ENCODE measurements around the gene AP4B1. TPM values are rescaled to one million over a fixed set of nuclear protein-coding genes. Genes with fewer than 3 reads are reported as not detected.

AP4B1 gene
- total RNA-seq, 1 experiment from 2014 or later = 20.4 TPM

DNA sequence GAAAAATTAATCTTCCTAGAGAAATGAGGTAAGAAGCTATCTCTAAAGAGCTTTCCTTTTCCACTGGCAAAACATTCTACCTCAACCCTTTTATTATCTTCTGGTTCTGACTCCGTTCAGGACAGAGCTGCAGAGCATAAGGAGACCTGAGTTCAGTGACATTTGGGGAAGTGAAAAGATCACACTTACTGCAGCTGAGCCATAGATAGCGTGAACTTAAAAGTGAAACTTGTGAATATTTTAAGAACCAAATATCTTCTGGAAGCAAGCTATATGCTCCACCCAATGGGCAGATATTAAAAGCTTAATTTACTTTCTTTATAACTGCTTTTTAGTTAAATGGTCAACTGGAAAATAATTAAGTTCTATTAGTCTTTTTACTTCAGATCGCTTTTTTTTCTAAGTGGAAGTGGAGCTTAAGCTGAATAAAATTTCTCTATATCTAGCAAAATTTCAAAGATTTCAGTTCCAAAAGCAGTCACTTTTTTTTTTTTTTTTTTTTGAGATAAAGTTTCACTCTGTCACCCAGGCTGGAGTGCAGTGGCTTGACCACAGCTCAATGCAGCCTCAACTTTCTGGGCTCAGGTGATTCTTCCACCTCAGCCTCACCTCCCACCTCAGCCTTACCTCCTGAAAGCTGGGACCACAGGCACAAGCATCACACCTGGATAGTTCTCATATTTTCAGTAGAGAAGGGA is 45.0 kb downstream of the AP4B1 start:
- no TSS peak for BruUV-seq (replicated peaks)
- no peak overlapping the region for H3K27ac Mint-ChIP-seq (ENCODE audit: low read depth, unreplicated experiment)
- H3K4me1 Mint-ChIP-seq (ENCODE audit: insufficient read depth, unreplicated experiment) = peaks cover 23% of the 10 kb centered on the region
- TF ChIP-seq, protein P1, sequence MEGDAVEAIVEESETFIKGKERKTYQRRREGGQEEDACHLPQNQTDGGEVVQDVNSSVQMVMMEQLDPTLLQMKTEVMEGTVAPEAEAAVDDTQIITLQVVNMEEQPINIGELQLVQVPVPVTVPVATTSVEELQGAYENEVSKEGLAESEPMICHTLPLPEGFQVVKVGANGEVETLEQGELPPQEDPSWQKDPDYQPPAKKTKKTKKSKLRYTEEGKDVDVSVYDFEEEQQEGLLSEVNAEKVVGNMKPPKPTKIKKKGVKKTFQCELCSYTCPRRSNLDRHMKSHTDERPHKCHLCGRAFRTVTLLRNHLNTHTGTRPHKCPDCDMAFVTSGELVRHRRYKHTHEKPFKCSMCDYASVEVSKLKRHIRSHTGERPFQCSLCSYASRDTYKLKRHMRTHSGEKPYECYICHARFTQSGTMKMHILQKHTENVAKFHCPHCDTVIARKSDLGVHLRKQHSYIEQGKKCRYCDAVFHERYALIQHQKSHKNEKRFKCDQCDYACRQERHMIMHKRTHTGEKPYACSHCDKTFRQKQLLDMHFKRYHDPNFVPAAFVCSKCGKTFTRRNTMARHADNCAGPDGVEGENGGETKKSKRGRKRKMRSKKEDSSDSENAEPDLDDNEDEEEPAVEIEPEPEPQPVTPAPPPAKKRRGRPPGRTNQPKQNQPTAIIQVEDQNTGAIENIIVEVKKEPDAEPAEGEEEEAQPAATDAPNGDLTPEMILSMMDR (IDR thresholded peaks at IDR 0.05; ENCODE audit: unreplicated experiment) = no peak
- H3K9me3 Mint-ChIP-seq (ENCODE audit: unreplicated experiment) = no peaks in the 10 kb centered on the region
- intact Hi-C loops (cut with micrococcal nuclease) = no loop called here
- DNase-seq (ENCODE audit: unreplicated experiment) = no peak
- POLR2A ChIA-PET = interaction anchor here (1.3 kb wide), 1 partner anchor 9 kb away, joined by 3 read pairs; no protein-coding TSS in a partner anchor
- H3K27me3 Mint-ChIP-seq (ENCODE audit: insufficient read depth, unreplicated experiment) = no peaks in the 10 kb centered on the region
- no peaks in the 10 kb centered on the region for H3K36me3 Mint-ChIP-seq (ENCODE audit: insufficient read depth, unreplicated experiment)
- CTCF ChIA-PET = interaction anchor here (0.7 to 1.9 kb wide), 7 partner anchors 15 to 1393 kb away, joined by 3 to 7 read pairs (median 3); partner anchors contain the start of gene AP4B1
- H3K4me3 Mint-ChIP-seq (ENCODE audit: unreplicated experiment) = no peak overlapping the region

DNA sequence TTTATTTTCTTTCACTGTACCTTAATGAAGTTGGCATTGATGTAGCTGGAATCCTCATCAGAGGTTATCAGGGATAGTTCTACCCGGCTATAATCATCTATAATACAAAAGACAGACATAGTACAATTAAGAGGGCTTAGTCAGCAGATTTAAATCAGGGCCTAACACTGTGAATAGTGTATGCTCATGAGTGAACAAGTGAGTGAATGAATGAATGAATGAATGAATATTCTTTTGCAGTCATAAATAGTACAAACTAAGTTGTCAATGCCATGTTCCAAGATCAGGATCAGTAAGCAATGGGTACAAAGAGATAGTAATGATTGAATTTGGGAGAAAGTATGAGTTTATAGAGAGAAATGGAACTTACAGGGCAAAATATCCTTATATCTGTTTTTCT is 45.6 kb downstream of the AP4B1 start:
- CTCF ChIA-PET = interaction anchor here (0.8 to 1.2 kb wide), 2 partner anchors 24 to 45 kb away, joined by 3 read pairs; partner anchors contain the start of gene AP4B1
- Mint-ChIP-seq H3K4me3 (ENCODE audit: unreplicated experiment) (no peak overlapping the region), H3K4me1 (ENCODE audit: insufficient read depth, unreplicated experiment) (peaks cover 23% of the 10 kb centered on the region)

DNA sequence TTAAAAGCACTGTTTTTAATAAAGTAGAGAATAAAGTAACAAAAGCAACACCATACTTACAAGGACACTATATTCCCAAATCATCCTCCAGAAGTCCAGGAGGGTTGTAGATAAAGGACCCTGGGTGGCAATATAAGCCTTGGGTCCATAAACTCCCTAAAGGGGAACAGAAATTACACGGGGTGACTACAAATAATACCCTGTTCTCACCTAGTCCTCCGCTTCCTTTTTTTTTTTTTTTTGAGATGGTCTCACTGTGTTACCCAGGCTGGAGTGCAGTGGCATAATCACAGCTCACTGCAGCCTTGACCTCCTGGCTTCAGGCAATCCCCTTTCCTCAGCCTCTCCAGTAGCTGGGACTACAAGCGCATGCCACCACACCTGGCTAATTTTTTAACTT is 46.2 kb downstream of the AP4B1 start:
- POLR2A ChIA-PET = no interaction called here
- CTCF ChIA-PET = interaction anchor here (0.6 to 1.2 kb wide), 2 partner anchors 23 to 27 kb away, joined by 3 read pairs; no protein-coding TSS in a partner anchor
- DNase-seq (ENCODE audit: unreplicated experiment) = no peak
- no TSS peak for BruUV-seq (replicated peaks)
- intact Hi-C loops (cut with micrococcal nuclease) = no loop called here
- Mint-ChIP-seq H3K4me3 (ENCODE audit: unreplicated experiment) (no peak overlapping the region), H3K27ac (ENCODE audit: low read depth, unreplicated experiment) (no peak overlapping the region), H3K9me3 (ENCODE audit: unreplicated experiment) (no peaks in the 10 kb centered on the region), H3K4me1 (ENCODE audit: insufficient read depth, unreplicated experiment) (peaks cover 23% of the 10 kb centered on the region), H3K27me3 (ENCODE audit: insufficient read depth, unreplicated experiment) (no peaks in the 10 kb centered on the region), H3K36me3 (ENCODE audit: insufficient read depth, unreplicated experiment) (no peaks in the 10 kb centered on the region)
- TF ChIP-seq, protein P1 (IDR thresholded peaks at IDR 0.05; ENCODE audit: unreplicated experiment) = no peak

More for the DNA sequence above, 45.6 kb downstream of the AP4B1 start:
- H3K27me3 Mint-ChIP-seq (ENCODE audit: insufficient read depth, unreplicated experiment) = no peaks in the 10 kb centered on the region
- BruUV-seq (replicated peaks) = no TSS peak
- no peak overlapping the region for H3K27ac Mint-ChIP-seq (ENCODE audit: low read depth, unreplicated experiment)
- no peaks in the 10 kb centered on the region for H3K36me3 Mint-ChIP-seq (ENCODE audit: insufficient read depth, unreplicated experiment)
- intact Hi-C loops (cut with micrococcal nuclease) = no loop called here
- TF ChIP-seq, protein P1 (IDR thresholded peaks at IDR 0.05; ENCODE audit: unreplicated experiment) = no peak
- H3K9me3 Mint-ChIP-seq (ENCODE audit: unreplicated experiment) = no peaks in the 10 kb centered on the region
- DNase-seq (ENCODE audit: unreplicated experiment) = no peak
- POLR2A ChIA-PET = interaction anchor here (1.3 kb wide), 1 partner anchor 9 kb away, joined by 3 read pairs; no protein-coding TSS in a partner anchor

DNA sequence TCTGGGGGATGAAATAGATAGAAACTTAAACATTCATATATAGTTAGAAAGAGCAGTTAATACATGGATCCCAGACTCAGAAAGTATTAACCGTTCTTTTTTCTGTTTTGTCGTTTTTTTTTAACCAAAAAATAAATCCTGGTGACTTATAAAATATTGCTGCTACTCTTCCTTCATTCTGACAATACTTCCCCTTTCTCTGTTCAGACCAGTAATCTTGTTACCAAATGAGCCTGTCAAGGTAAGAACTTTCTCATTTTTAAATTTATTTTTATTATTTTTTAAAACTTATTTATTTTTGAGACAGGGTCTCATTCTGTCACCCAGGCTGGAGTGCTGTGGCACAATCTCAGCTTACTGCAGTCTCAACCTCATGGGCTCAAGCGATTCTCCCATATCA is 46.8 kb downstream of the AP4B1 start:
- H3K4me1 Mint-ChIP-seq (ENCODE audit: insufficient read depth, unreplicated experiment) = peaks cover 23% of the 10 kb centered on the region
- TF ChIP-seq, protein P1 (IDR thresholded peaks at IDR 0.05; ENCODE audit: unreplicated experiment) = no peak
- DNase-seq (ENCODE audit: unreplicated experiment) = no peak
- BruUV-seq (replicated peaks) = no TSS peak
- no peaks in the 10 kb centered on the region for H3K36me3 Mint-ChIP-seq (ENCODE audit: insufficient read depth, unreplicated experiment)
- ChIA-PET POLR2A (no interaction called here), CTCF (interaction anchor here (0.6 to 2.6 kb wide), 2 partner anchors 12 to 28 kb away, joined by 3 to 9 read pairs; no protein-coding TSS in a partner anchor)
- H3K27me3 Mint-ChIP-seq (ENCODE audit: insufficient read depth, unreplicated experiment) = no peaks in the 10 kb centered on the region
- H3K27ac Mint-ChIP-seq (ENCODE audit: low read depth, unreplicated experiment) = no peak overlapping the region
- no peaks in the 10 kb centered on the region for H3K9me3 Mint-ChIP-seq (ENCODE audit: unreplicated experiment)
- intact Hi-C loops (cut with micrococcal nuclease) = no loop called here
- H3K4me3 Mint-ChIP-seq (ENCODE audit: unreplicated experiment) = no peak overlapping the region

All from MCF 10A (cell line).